Lung (tissue), 12 donors: Measurements from ENCODE around the gene ARAP2. TPM values are rescaled to one million over a fixed set of nuclear protein-coding genes. Genes with fewer than 3 reads are reported as not detected.

Experiments used
- ATAC-seq: fragments of 200-7000 bp; cut with Tn5 transposase; one replicate; pipeline ENCODE4 v1.9.1; 2020; ENCODE audit warnings: moderate number of reproducible peaks; ENCODE audit not compliant: insufficient read depth, low FRiP score
- DNase-seq, 3 donors: peaks; one replicate each; pipeline ENCODE4 v3.0.0-alpha.2; 2013 to 2017
- H3K27ac ChIP-seq, 2 donors: one replicate each; pipeline ENCODE4 v1.5.1; 2013; ENCODE audit warnings: mild to moderate bottlenecking in 2 of 2, moderate library complexity in 2 of 2, control low read depth in 1 of 2, inconsistent platforms in 1 of 2, low read depth in 1 of 2, low read length in 1 of 2
- H3K27me3 ChIP-seq, 3 donors: one replicate each; pipeline ENCODE4 v1.5.1; 2013; ENCODE audit warnings: low read length in 2 of 3; ENCODE audit not compliant: control insufficient read depth in 3 of 3, insufficient read depth in 3 of 3
- H3K36me3 ChIP-seq, 4 donors: one replicate each; pipeline ENCODE4 v1.5.1; 2013; ENCODE audit warnings: low read length in 4 of 4, mild to moderate bottlenecking in 1 of 4, moderate library complexity in 1 of 4; ENCODE audit not compliant: control insufficient read depth in 4 of 4, insufficient read depth in 4 of 4
- H3K4me1 ChIP-seq, 5 donors: one replicate each; pipeline ENCODE4 v1.5.1; 2013; ENCODE audit warnings: low read length in 5 of 5, mild to moderate bottlenecking in 2 of 5, moderate library complexity in 1 of 5; ENCODE audit not compliant: control insufficient read depth in 5 of 5, insufficient read depth in 5 of 5
- H3K4me3 ChIP-seq: one replicate; pipeline ENCODE4 v1.5.1; 2013; ENCODE audit warnings: mild to moderate bottlenecking, control low read depth, moderate library complexity
- H3K9ac ChIP-seq, 2 donors: one replicate each; pipeline ENCODE4 v1.5.1; 2013; ENCODE audit warnings: low read length in 2 of 2, control low read depth in 1 of 2; ENCODE audit not compliant: insufficient read depth in 1 of 2
- H3K9me3 ChIP-seq, 4 donors: one replicate each; pipeline ENCODE4 v1.5.1; 2013; ENCODE audit warnings: low read length in 3 of 4, mild to moderate bottlenecking in 1 of 4, moderate library complexity in 1 of 4; ENCODE audit not compliant: control insufficient read depth in 4 of 4, insufficient read depth in 3 of 4
- WGBS, 2 donors: extraction: QIAGEN DNeasy Blood & Tissue Kit; methylation state at CpG; one replicate each; pipeline ENCODE4 v1.1.7; 2013; 5-methylcytosine and 5-hydroxymethylcytosine counted together
- polyA plus RNA-seq, 2 donors: library from polyadenylated mRNA; stranded (reverse); fragments of 200-250 nt; gene quantifications; one replicate each; pipeline ENCODE4 v1.2.1, GENCODE V29; 2013
- total RNA-seq, 2 donors: library from RNA; depleted of rRNA in 1 of 2; stranded (reverse); fragments of >200 nt in 1 of 2; gene quantifications; one replicate each; pipeline ENCODE4 v1.2.1, GENCODE V29; 2014 to 2021
- TF ChIP-seq, protein P1 (sequence below): IDR thresholded peaks from 2 replicates; pipeline ENCODE4 v1.5.1; 2012; ENCODE audit warnings: mild to moderate bottlenecking; ENCODE audit errors: control extremely low read depth, extremely low read depth
- donor health status: control.
- donor health status: control.
- donor health status: Bipolar disorder and iron deficiency.
- donor health status: healthy.
- donor health status: DM: yes; HTN: yes; CAD: no.

ARAP2 gene
- total and polyA plus RNA-seq, 4 donors = 5.9 to 77.8 (median 20.2) TPM

DNA sequence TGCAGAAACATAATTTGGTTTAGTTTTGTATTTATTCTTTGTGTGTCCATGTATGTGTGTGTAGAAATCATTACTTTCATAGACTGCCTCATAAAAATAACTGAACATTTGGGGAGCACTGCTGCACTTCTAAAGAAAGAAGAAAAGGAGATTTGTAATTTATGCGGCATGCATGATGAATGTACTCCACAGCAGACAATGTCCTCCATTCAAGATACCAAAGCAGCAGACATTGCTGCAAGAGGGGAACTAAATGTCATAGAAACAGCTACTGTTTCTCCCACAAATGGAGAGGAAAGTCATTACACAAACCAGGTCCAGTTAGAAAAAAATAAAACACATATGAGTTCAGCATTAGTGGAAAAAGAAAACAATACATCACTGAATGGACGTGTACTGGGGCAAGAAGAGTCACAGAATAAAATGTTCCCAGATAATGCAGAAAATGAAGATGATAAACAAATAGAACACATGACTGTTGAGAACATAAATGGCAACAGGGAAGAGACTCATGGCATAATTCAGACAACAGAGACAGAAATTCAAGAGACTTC is 39.7 kb upstream of the ARAP2 start:
- 87 to 96% methylated on average over 2 of the region's 2 CpGs for WGBS, 2 donors
- H3K4me1 ChIP-seq = no peaks in the 10 kb centered on the region
- H3K27ac ChIP-seq = no peak overlapping the region
- TF ChIP-seq, protein P1, sequence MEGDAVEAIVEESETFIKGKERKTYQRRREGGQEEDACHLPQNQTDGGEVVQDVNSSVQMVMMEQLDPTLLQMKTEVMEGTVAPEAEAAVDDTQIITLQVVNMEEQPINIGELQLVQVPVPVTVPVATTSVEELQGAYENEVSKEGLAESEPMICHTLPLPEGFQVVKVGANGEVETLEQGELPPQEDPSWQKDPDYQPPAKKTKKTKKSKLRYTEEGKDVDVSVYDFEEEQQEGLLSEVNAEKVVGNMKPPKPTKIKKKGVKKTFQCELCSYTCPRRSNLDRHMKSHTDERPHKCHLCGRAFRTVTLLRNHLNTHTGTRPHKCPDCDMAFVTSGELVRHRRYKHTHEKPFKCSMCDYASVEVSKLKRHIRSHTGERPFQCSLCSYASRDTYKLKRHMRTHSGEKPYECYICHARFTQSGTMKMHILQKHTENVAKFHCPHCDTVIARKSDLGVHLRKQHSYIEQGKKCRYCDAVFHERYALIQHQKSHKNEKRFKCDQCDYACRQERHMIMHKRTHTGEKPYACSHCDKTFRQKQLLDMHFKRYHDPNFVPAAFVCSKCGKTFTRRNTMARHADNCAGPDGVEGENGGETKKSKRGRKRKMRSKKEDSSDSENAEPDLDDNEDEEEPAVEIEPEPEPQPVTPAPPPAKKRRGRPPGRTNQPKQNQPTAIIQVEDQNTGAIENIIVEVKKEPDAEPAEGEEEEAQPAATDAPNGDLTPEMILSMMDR = no peak
- H3K4me3 ChIP-seq = no peak overlapping the region
- no peaks in the 10 kb centered on the region for H3K9me3 ChIP-seq
- DNase-seq (no peak), ATAC-seq (no peak)
- no peaks in the 10 kb centered on the region for H3K27me3 ChIP-seq
- H3K9ac ChIP-seq = no peak overlapping the region
- H3K36me3 ChIP-seq = no peaks in the 10 kb centered on the region

DNA sequence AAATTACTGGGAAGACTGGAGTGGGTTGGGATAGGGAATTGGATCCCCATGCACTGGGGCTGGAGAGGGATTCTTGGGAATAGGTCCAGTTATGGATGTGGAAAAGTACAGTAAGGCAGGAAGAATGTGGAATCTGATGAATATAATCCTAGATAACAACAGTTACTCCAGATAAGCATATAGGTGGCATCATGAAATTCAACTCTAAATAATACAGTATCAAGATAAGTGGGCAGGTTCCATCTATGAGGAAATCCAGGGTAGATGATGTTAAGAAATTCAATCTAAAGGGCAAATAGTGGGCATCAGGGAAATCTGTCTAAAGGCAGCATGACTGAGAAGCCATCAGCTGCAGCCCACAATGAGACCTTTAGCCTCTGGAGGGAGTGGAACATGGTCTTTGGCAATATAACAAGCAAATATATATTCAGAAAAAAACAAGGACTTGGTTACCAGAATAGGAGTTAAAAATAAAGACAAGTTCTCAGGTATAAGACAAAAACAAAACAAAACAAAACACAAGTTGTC is 38.3 kb upstream of the ARAP2 start:
- TF ChIP-seq, protein P1 = no peak
- Histone ChIP-seq H3K4me3 (no peak overlapping the region), H3K27me3 (no peaks in the 10 kb centered on the region), H3K9ac (no peak overlapping the region), H3K36me3 (no peaks in the 10 kb centered on the region), H3K4me1 (no peaks in the 10 kb centered on the region), H3K27ac (no peak overlapping the region), H3K9me3 (no peaks in the 10 kb centered on the region)
- no peak for ATAC-seq
- DNase-seq = no peak

DNA sequence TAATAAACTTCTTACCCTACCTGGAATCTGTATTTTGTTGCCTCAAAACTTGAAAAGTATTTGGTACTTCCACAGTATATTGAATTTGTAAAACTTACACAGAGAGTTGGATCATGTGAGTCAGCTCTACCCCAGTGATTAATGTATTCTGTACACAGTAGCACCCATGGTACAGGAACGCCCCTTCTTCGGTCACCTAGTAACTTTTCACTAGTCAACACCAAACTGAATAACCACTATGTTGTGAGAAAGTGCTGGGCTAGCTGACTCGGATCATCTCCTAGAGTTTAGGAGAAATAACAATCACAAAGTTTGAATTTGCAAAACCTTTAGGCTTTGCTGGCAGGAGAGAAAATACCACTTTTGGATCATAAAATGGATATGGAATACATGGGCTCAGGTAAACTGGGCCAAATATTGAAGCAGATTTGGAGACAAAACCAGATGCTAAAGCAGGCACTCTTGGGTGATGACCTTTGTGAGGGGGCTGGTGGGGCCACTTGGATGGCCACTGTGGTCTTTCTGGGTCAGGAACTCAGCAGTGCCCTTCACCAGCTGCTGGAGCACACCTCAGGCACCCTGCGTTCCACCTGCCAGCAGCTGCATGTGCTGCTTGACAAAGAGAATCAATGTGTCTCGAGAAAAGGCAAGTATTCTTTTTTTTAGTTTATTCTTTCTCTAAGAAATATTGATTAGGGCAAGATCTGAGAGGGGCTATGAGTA is 37.2 kb upstream of the ARAP2 start, which contains the start of gene DTHD1:
TSS of gene DTHD1 (plus strand) at position 233 of the 723 bp plus-strand sequence. CDS start at position 376, 143 bp downstream.
- TF ChIP-seq, protein P1 = no peak
- WGBS, 2 donors = 87 to 94% methylated on average over 5 of the region's 5 CpGs
- no peak for ATAC-seq

More for the DNA sequence above, 37.2 kb upstream of the ARAP2 start, which contains the start of gene DTHD1:
- Histone ChIP-seq H3K9me3 (no peaks in the 10 kb centered on the region), H3K9ac (no peak within 1 kb of the TSS), H3K36me3 (no peaks in the 10 kb centered on the region), H3K27ac (no peak within 1 kb of the TSS), H3K4me3 (no peak within 1 kb of the TSS), H3K27me3 (no peaks in the 10 kb centered on the region), H3K4me1 (no peaks in the 10 kb centered on the region)
- no peak for DNase-seq
